OCI-LY1 (cell line): ENCODE results near the gene TMEM156.

Experiments
- CTCF ChIP-seq: fragments of 200-600 bp; sonication (generic), shearing (Covaris generic); IDR thresholded peaks from 2 replicates; pipeline ENCODE4 v1.5.1; 2017; ENCODE audit warnings: mild to moderate bottlenecking, antibody characterized with exemption, low read length, moderate library complexity, mixed read lengths
- EZH2 ChIP-seq: fragments of 200-600 bp; sonication (generic), shearing (Covaris generic); IDR thresholded peaks from 2 replicates; pipeline ENCODE4 v1.8.0; 2017; ENCODE audit warnings: borderline replicate concordance, mixed run types, mild to moderate bottlenecking, antibody characterized with exemption, low read length, moderate library complexity, mixed read lengths

- TF ChIP-seq CTCF (no peak), EZH2 (no peak)
Observed at GRCh38 chr4:38951598-38951997, 80.6 kb downstream of the TMEM156 start.
